Endothelial cell of umbilical vein (primary cell): ENCODE measurements around the gene KLHL17. TPM values are rescaled to one million over a fixed set of nuclear protein-coding genes. Genes with fewer than 3 reads are reported as not detected.

ENCODE experiments used
- BruUV-seq: library from RNA; stranded (reverse); fragments of 400-500 nt; replicated peaks from 2 replicates; lab custom pipeline; 2021; lab: Mats Ljungman, UMichigan
- CTCF ChIA-PET: fragments of 300-600, 350-600 bp; sonication (Branson Sonifier 250); formaldehyde crosslinking; loops from one replicate; lab custom pipeline; 2021; ENCODE audit warnings: antibody characterized with exemption, inconsistent platforms; lab: Charles Lee
- POLR2A ChIA-PET: fragments of 300-600, 350-600 bp; sonication (Branson Sonifier 250); formaldehyde crosslinking; loops from one replicate; lab custom pipeline; 2021; ENCODE audit warnings: antibody characterized with exemption, inconsistent platforms; lab: Charles Lee
- DNase-seq: peaks from one replicate; pipeline ENCODE4 v3.0.0-alpha.2; 2011; ENCODE audit warnings: low read depth, low spot score
- FAIRE-seq: peaks from 2 replicates; lab custom pipeline; 2011; peaks lifted over from hg19 to GRCh38; lab: Jason Lieb, UNC
- H2AFZ ChIP-seq: 2 replicates; pipeline ENCODE4 v1.6.0; 2012; ENCODE audit warnings: low read depth, low read length, control low read depth, inconsistent platforms
- H3K27ac ChIP-seq: 2 replicates; pipeline ENCODE4 v1.5.1; 2011; ENCODE audit warnings: low read depth, mild to moderate bottlenecking, control low read depth, low read length, moderate library complexity; ENCODE audit not compliant: insufficient read depth
- H3K27me3 ChIP-seq, 2 experiments: 2 replicates each; pipeline versions ENCODE4 v1.6.0 to v1.6.1; 2011; ENCODE audit warnings: low read length in 2 of 2, mixed read lengths in 1 of 2; ENCODE audit not compliant: control insufficient read depth in 2 of 2, insufficient read depth in 2 of 2
- H3K36me3 ChIP-seq, 2 experiments: 2 replicates in 1 of 2; 3 replicates in 1 of 2; pipeline ENCODE4 v1.5.1; 2011; ENCODE audit warnings: low read length in 2 of 2, mild to moderate bottlenecking in 1 of 2, moderate library complexity in 1 of 2; ENCODE audit not compliant: control insufficient read depth in 2 of 2, insufficient read depth in 2 of 2; ENCODE audit errors: extremely low read depth in 1 of 2
- H3K4me1 ChIP-seq: 3 replicates; pipeline ENCODE4 v1.5.1; 2011; ENCODE audit warnings: mild to moderate bottlenecking, low read length; ENCODE audit not compliant: control insufficient read depth, insufficient read depth; ENCODE audit errors: extremely low read depth
- H3K4me2 ChIP-seq: 2 replicates; pipeline ENCODE4 v1.6.1; 2011; ENCODE audit warnings: low read length, control low read depth, mixed read lengths; ENCODE audit not compliant: insufficient read depth
- H3K4me3 ChIP-seq, 3 experiments: fragments of 200-600 bp in 1 of 3; sonication (generic), shearing (Covaris generic) in 1 of 3; replicated peaks in 1 of 3; 2 replicates each; pipeline ENCODE4 v1.5.1; 2011 to 2016; ENCODE audit warnings: control low read depth in 3 of 3, low read length in 3 of 3, mild to moderate bottlenecking in 2 of 3, inconsistent platforms in 1 of 3, low read depth in 1 of 3, moderate library complexity in 1 of 3; ENCODE audit not compliant: insufficient read depth in 1 of 3
- H3K79me2 ChIP-seq: 2 replicates; pipeline ENCODE4 v1.6.0; 2012; ENCODE audit warnings: low read length, inconsistent platforms; ENCODE audit not compliant: control insufficient read depth, insufficient read depth
- H3K9ac ChIP-seq: replicated peaks from 2 replicates; pipeline ENCODE3; 2011; ENCODE audit warnings: low read length, control low read depth; ENCODE audit not compliant: insufficient read depth; ENCODE audit errors: extremely low read depth
- H3K9me1 ChIP-seq: replicated peaks from 3 replicates; pipeline ENCODE4 v1.6.0; 2011; ENCODE audit warnings: mild to moderate bottlenecking, low read length; ENCODE audit not compliant: control insufficient read depth, insufficient read depth; ENCODE audit errors: extremely low read depth
- H3K9me3 ChIP-seq: replicated peaks from 2 replicates; pipeline ENCODE4 v1.5.1; 2012; ENCODE audit warnings: low read length, inconsistent platforms; ENCODE audit not compliant: control insufficient read depth, insufficient read depth
- H4K20me1 ChIP-seq: replicated peaks from 2 replicates; pipeline ENCODE3; 2011; ENCODE audit warnings: mild to moderate bottlenecking, low read length; ENCODE audit not compliant: control insufficient read depth, insufficient read depth; ENCODE audit errors: extremely low read depth
- EZH2 ChIP-seq: IDR thresholded peaks from 2 replicates; pipeline ENCODE4 v1.6.1; 2012; ENCODE audit warnings: borderline replicate concordance, low read depth, mild to moderate bottlenecking, moderate library complexity, low read length, inconsistent platforms; ENCODE audit not compliant: severe bottlenecking
- FOS ChIP-seq: IDR thresholded peaks from 2 replicates; pipeline ENCODE4 v1.6.1; 2011; ENCODE audit warnings: mild to moderate bottlenecking, low read length, moderate library complexity, borderline replicate concordance; ENCODE audit not compliant: insufficient read depth
- GATA2 ChIP-seq: IDR thresholded peaks from 2 replicates; pipeline ENCODE4 v1.7.0; 2011; ENCODE audit warnings: low read depth, mild to moderate bottlenecking, moderate library complexity, mixed read lengths, low read length; ENCODE audit not compliant: insufficient read length, insufficient read depth
- JUN ChIP-seq: IDR thresholded peaks from 2 replicates; pipeline ENCODE4 v1.6.1; 2011; ENCODE audit warnings: borderline replicate concordance, low read depth; ENCODE audit not compliant: insufficient read length, insufficient read depth
- MYC ChIP-seq: IDR thresholded peaks from one replicate; pipeline ENCODE4 v1.6.1; 2011; ENCODE audit warnings: mild to moderate bottlenecking, low read depth, low read length
- POLR2A ChIP-seq: IDR thresholded peaks from 2 replicates; pipeline ENCODE4 v1.6.1; 2012; ENCODE audit warnings: low read depth, mild to moderate bottlenecking, control low read depth, low read length
- POLR2AphosphoS5 ChIP-seq: IDR thresholded peaks from 2 replicates; pipeline ENCODE4 v1.6.1; 2012; ENCODE audit warnings: low read depth, mild to moderate bottlenecking, control low read depth, low read length, moderate library complexity; ENCODE audit not compliant: insufficient read depth
- dilution Hi-C: fragments of 300-500 bp; cut with MboI; formaldehyde crosslinking; loops from one replicate; pipeline ENCODE4 v1.15.0; 2019; ENCODE audit warnings: low sequenced_read_pairs; ENCODE audit not compliant: extremely low pct_ligation_motif_present
- intact Hi-C: fragments of 100-400 bp; cut with micrococcal nuclease; formaldehyde crosslinking; loops from one replicate; pipeline ENCODE4 v1.10.0; 2022
- polyA plus RNA-seq, 4 experiments: library from polyadenylated mRNA; depleted of rRNA in 3 of 4; stranded (reverse) in 3 of 4; unstranded in 1 of 4; fragments of >200 nt; gene quantifications; 2 replicates each; pipeline versions ENCODE4 v1.2.1 to v1.2.3, GENCODE V29; 2011 to 2012; ENCODE audit warnings: missing spikeins in 1 of 4
- total RNA-seq: library from RNA; stranded (reverse); gene quantifications from 2 replicates; pipeline ENCODE4 v1.2.3, GENCODE V29; 2021
- TF ChIP-seq, protein P1 (sequence below), 2 donors: IDR thresholded peaks; 1 replicate in 1 of 2; 2 replicates in 1 of 2; pipeline ENCODE4 v1.5.1; 2011; ENCODE audit warnings: low read length in 2 of 2, mild to moderate bottlenecking in 2 of 2, moderate library complexity in 2 of 2, control low read depth in 1 of 2, inconsistent platforms in 1 of 2, low read depth in 1 of 2; ENCODE audit not compliant: insufficient read depth in 1 of 2; ENCODE audit errors: extremely low read depth in 1 of 2
- TF ChIP-seq, protein P2 (sequence below): IDR thresholded peaks from 2 replicates; pipeline ENCODE4 v1.6.1; 2011; ENCODE audit not compliant: insufficient read depth, insufficient read length

KLHL17 gene
- total and polyA plus RNA-seq, 2 donors (not counting 3 experiments of a cell fraction or from before 2014, with no cell fraction given): 27.0 to 30.1 TPM

DNA sequence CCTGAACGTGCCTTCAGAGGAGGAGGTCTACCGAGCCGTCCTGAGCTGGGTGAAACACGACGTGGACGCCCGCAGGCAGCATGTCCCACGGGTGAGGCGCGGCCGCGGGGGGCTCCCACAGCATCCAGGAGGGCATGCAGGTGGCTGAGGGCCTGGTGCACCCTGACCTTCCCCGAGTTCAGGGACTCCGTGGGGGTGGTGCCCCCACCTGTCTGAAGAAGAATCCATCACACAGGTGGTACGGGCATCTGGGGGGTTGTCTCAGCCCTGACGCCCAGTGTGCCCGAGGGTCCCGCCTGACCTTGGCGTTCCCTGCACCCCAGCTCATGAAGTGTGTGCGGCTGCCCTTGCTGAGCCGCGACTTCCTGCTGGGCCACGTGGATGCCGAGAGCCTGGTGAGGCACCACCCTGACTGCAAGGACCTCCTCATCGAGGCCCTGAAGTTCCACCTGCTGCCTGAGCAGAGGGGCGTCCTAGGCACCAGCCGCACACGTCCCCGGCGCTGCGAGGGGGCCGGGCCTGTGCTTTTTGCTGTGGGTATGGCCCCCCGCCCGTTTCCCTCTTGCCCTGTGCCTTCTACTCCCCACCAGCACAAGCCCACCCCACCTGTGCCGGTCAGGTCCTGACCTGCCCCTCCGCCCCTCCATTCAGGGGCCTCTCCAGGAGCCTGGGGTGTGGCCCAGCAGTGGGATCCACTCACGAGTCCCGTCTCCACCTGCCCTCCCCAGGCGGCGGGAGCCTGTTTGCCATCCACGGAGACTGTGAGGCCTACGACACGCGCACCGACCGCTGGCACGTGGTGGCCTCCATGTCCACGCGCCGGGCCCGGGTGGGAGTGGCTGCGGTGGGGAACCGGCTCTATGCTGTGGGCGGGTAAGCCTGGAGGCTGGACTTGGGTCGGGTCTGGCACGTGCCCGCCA, 2.3 kb downstream of the KLHL17 start:
- H3K9me1 ChIP-seq: no peaks in the 10 kb centered on the region
- H3K4me1 ChIP-seq: peaks cover 14% of the 10 kb centered on the region
- no peaks in the 10 kb centered on the region for H4K20me1 ChIP-seq
- intact Hi-C loops (no loop called here), dilution Hi-C loops (no loop called here)
- DNase-seq (no peak), FAIRE-seq (no peak)
- POLR2A ChIA-PET: no interaction called here
- TF ChIP-seq JUN (no peak), GATA2 (no peak), MYC (no peak), POLR2AphosphoS5 (no peak), EZH2 (no peak), FOS (no peak), POLR2A (no peak)
- TF ChIP-seq, protein P1, sequence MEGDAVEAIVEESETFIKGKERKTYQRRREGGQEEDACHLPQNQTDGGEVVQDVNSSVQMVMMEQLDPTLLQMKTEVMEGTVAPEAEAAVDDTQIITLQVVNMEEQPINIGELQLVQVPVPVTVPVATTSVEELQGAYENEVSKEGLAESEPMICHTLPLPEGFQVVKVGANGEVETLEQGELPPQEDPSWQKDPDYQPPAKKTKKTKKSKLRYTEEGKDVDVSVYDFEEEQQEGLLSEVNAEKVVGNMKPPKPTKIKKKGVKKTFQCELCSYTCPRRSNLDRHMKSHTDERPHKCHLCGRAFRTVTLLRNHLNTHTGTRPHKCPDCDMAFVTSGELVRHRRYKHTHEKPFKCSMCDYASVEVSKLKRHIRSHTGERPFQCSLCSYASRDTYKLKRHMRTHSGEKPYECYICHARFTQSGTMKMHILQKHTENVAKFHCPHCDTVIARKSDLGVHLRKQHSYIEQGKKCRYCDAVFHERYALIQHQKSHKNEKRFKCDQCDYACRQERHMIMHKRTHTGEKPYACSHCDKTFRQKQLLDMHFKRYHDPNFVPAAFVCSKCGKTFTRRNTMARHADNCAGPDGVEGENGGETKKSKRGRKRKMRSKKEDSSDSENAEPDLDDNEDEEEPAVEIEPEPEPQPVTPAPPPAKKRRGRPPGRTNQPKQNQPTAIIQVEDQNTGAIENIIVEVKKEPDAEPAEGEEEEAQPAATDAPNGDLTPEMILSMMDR (IDR thresholded peaks at IDR 0.05; ENCODE audit: extremely low read depth in 1 of 2, insufficient read depth in 1 of 2, low read depth in 1 of 2, low read length in 2 of 2): no peak
- TF ChIP-seq, protein P2, sequence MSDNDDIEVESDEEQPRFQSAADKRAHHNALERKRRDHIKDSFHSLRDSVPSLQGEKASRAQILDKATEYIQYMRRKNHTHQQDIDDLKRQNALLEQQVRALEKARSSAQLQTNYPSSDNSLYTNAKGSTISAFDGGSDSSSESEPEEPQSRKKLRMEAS: no peak
- no peak overlapping the region for H3K27ac ChIP-seq
- CTCF ChIA-PET: interaction anchor here (1.8 kb wide), 1 partner anchor 58 kb away, joined by 4 read pairs; no protein-coding TSS in a partner anchor
- H3K79me2 ChIP-seq: peaks cover 13% of the 10 kb centered on the region
- no peak overlapping the region for H3K4me3 ChIP-seq
- peaks cover 0 to 2% of the 10 kb centered on the region in 2 experiments for H3K36me3 ChIP-seq
- H3K4me2 ChIP-seq: no peak overlapping the region
- no peaks in the 10 kb centered on the region for H3K27me3 ChIP-seq
- H3K9me3 ChIP-seq: no peaks in the 10 kb centered on the region
- H3K9ac ChIP-seq: no peak overlapping the region
- BruUV-seq: no TSS peak
- H2AFZ ChIP-seq: no peak overlapping the region
